Liver (tissue), 3 donors: ENCODE results near the gene FKBP1C.

Experiments used
- EGR1 ChIP-seq, 2 donors: IDR thresholded peaks; 2 replicates each; pipeline ENCODE4 v1.6.1; 2016 to 2018; ENCODE audit warnings: antibody characterized with exemption in 2 of 2, low read depth in 2 of 2
- RAD21 ChIP-seq, 2 donors: IDR thresholded peaks; 2 replicates each; pipeline ENCODE4 v1.6.1; 2016; ENCODE audit warnings: antibody characterized with exemption in 2 of 2, mild to moderate bottlenecking in 2 of 2
- RXRA ChIP-seq, 2 donors: IDR thresholded peaks; 2 replicates each; pipeline ENCODE4 v1.6.1; 2017 to 2018; ENCODE audit warnings: antibody characterized with exemption in 2 of 2, mild to moderate bottlenecking in 1 of 2
- YY1 ChIP-seq: IDR thresholded peaks from 2 replicates; pipeline ENCODE4 v1.6.1; 2016; ENCODE audit warnings: antibody characterized with exemption, mild to moderate bottlenecking
- TF ChIP-seq, protein P1 (sequence below): fragments of 150-350 bp; IDR thresholded peaks from 2 replicates; pipeline ENCODE4 v1.5.1; 2017; ENCODE audit warnings: improper control_type of control experiment, low read depth, low read length; ENCODE audit not compliant: missing input control
- donor health status: healthy.
- donor health status: healthy.

DNA sequence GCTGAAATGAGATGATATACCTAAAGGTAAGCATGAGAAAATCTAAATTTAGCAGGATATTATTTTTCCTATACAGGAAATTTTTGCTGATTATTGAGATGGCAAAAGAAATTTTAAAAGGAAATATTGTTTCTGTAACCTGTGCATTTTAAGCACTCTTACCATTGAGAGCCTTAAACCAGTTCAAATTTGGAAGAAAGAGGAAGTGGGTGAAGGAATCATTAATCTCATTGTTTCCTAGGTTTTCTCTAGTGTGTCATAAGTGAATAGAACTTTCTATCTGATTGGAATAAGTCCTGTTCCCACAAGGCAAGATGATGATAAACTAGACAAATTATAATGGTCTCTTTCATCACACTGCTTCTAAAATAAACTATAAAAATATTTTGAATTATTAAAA lies 22.4 kb upstream of the FKBP1C start:
- TF ChIP-seq, protein P1, sequence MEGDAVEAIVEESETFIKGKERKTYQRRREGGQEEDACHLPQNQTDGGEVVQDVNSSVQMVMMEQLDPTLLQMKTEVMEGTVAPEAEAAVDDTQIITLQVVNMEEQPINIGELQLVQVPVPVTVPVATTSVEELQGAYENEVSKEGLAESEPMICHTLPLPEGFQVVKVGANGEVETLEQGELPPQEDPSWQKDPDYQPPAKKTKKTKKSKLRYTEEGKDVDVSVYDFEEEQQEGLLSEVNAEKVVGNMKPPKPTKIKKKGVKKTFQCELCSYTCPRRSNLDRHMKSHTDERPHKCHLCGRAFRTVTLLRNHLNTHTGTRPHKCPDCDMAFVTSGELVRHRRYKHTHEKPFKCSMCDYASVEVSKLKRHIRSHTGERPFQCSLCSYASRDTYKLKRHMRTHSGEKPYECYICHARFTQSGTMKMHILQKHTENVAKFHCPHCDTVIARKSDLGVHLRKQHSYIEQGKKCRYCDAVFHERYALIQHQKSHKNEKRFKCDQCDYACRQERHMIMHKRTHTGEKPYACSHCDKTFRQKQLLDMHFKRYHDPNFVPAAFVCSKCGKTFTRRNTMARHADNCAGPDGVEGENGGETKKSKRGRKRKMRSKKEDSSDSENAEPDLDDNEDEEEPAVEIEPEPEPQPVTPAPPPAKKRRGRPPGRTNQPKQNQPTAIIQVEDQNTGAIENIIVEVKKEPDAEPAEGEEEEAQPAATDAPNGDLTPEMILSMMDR = no peak
- TF ChIP-seq YY1 (no peak), EGR1 (IDR thresholded peaks at IDR 0.05; ENCODE audit: low read depth in 2 of 2) (no peak), RAD21 (IDR thresholded peaks at IDR 0.05) (no peak), RXRA (IDR thresholded peaks at IDR 0.05) (no peak)
